SK-N-SH treated with all-trans-retinoic acid at 6 μM for 48 hours (cell line): ENCODE results near the gene SMNDC1.

Experiments
- TCF4 ChIP-seq: fragments of 250-450 bp; sonication (Bioruptor Pico); IDR thresholded peaks from 2 replicates; pipeline ENCODE4 v1.8.0; 2021; ENCODE audit warnings: mild to moderate bottlenecking, moderate library complexity, borderline replicate concordance
- TF ChIP-seq, protein P1 (sequence below): fragments of 250-450 bp; sonication (Bioruptor Pico); IDR thresholded peaks from 2 replicates; pipeline ENCODE4 v1.8.0; 2021; ENCODE audit warnings: low read depth, mild to moderate bottlenecking, moderate library complexity, borderline replicate concordance
- TF ChIP-seq, protein P2 (sequence below): fragments of 250-450 bp; sonication (Bioruptor Pico); IDR thresholded peaks from 2 replicates; pipeline ENCODE4 v1.8.0; 2020; ENCODE audit warnings: mild to moderate bottlenecking, moderate library complexity, borderline replicate concordance

DNA sequence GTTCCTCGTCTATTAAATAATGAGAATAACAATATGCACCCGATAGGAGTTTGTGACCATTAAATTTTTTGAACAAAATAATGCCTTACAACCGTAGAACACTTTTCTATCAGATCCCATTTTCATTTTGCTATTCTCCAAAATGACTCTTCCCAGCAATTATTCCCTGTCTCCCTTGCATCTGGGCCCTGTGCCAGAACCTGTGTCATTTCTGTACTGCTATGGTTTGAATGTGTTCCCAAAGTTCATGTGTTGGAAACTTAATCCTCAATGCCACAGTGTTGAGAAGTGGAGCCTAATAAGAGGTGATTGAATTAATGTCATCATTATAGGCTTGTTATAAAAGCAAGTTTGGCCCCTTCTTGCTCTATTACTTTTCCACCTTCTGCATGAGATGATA lies 33.2 kb upstream of the SMNDC1 start:
- TF ChIP-seq, protein P1, sequence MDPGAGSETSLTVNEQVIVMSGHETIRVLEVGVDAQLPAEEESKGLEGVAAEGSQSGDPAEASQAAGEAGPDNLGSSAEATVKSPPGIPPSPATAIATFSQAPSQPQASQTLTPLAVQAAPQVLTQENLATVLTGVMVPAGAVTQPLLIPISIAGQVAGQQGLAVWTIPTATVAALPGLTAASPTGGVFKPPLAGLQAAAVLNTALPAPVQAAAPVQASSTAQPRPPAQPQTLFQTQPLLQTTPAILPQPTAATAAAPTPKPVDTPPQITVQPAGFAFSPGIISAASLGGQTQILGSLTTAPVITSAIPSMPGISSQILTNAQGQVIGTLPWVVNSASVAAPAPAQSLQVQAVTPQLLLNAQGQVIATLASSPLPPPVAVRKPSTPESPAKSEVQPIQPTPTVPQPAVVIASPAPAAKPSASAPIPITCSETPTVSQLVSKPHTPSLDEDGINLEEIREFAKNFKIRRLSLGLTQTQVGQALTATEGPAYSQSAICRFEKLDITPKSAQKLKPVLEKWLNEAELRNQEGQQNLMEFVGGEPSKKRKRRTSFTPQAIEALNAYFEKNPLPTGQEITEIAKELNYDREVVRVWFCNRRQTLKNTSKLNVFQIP = no peak
- no peak for TF ChIP-seq TCF4
- TF ChIP-seq, protein P2, sequence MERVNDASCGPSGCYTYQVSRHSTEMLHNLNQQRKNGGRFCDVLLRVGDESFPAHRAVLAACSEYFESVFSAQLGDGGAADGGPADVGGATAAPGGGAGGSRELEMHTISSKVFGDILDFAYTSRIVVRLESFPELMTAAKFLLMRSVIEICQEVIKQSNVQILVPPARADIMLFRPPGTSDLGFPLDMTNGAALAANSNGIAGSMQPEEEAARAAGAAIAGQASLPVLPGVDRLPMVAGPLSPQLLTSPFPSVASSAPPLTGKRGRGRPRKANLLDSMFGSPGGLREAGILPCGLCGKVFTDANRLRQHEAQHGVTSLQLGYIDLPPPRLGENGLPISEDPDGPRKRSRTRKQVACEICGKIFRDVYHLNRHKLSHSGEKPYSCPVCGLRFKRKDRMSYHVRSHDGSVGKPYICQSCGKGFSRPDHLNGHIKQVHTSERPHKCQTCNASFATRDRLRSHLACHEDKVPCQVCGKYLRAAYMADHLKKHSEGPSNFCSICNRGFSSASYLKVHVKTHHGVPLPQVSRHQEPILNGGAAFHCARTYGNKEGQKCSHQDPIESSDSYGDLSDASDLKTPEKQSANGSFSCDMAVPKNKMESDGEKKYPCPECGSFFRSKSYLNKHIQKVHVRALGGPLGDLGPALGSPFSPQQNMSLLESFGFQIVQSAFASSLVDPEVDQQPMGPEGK (CRISPR knock-in tag) = no peak
